Amniotic stem cell (primary cell): ENCODE results near the gene SLC9A9.

ENCODE experiments used
- DNase-seq: peaks from one replicate; lab custom pipeline; 2025; lab: John Stamatoyannopoulos, UW

Gene SLC9A9

DNA sequence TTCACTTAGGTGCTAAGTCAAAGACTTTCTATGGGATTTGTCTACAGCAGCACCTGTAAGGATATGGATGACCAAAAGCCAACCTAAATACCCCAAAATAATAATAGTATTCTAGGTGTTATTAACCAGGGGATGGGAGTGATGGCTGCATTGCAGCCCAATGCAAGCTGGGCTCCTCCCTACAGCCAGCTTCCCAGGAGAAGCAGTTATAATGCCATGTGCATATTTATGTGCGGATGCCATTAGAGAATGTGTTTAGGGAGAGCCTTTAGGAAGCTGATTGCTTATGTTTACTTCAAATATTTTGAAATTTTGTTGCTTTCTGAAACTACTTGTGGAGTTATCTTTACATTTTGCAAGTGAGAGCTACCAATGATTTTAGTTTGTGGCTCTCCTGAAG lies 491.4 kb downstream of the SLC9A9 start:
- no peak for DNase-seq

DNA sequence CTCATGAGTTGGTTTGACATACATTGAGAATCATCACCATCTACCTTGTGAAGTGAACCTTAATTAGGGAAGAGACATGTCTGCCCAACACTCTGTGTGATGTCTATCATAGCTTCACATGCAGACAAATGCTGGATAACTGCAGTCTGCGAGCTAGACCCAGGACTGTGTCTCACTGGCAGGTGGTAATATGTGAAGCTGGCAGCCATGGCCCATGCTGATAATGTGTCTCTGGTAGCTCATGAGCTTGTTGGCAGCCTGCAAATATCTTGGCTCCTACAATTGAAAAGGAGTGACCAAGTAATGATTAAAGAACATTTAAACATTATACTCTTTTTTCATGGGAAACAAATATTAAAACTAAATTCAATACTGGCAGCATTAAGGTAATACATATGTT lies 493.9 kb downstream of the SLC9A9 start:
- no peak for DNase-seq

DNA sequence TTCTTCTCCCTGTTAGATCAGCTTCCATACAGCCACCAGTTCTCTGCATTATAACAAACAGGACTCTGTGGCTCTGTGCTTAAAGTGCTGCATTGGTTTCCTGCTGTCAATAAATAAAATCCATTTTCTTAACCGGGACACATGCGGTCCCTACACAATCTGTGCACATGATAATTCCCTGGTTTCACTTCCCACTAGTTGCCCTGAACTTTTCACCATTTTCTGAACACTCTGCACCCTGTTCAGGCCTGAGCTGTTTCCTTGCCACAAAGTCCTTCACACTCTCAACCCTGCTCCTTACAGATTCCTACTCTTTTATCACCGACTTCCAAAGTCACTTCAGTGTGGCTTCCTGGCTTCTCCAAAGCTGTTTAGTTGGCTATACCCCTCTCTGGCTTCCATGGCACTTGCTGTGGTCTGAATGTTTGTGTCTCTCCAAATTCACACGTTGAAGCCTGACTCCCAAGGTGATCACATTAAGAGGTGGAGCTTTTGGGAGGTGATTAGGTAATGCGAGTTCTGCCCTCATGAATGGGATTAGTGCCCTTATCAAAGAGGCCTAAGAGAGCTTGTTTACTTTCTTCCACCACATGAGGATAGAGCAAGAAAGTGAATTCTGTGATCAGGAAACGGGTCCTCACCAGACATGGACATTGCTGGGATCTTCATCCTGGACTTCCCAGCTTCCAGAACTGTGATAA lies 495.3 kb downstream of the SLC9A9 start:
- DNase-seq, result no peak

DNA sequence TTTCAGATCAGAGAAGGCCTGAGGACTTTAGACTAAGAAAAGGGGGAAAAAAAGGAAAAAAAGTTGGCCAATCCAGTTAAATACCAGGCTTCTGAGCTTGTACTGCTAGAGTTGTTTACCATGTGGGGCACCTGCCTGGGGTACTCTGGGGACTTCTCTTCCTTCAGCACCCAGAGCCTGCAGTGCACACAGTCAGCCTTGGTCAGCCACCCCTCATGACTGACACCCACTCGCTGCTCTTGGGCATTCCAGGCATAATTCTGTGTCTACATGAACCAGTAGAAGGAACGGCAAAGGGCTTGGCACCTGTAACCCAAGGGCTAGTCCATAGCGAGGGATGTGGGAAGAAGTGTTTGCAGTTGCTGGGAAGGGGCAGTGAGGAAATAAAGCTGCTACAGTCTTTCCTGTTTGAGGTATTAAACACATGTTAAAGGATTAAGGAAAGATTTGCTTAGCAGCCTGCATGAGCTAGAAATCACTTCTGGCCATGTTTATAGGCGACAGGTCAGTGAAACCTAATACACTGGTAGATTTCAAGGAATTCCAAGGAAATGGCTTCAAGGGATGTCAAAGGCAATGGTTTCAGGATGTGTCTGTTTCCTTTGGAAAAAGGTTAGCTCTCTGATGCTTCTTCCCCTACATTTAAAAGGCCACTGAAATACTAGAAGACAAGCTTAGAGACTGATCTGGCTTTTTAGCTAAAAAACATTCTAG lies 496.2 kb downstream of the SLC9A9 start:
- no peak for DNase-seq

DNA sequence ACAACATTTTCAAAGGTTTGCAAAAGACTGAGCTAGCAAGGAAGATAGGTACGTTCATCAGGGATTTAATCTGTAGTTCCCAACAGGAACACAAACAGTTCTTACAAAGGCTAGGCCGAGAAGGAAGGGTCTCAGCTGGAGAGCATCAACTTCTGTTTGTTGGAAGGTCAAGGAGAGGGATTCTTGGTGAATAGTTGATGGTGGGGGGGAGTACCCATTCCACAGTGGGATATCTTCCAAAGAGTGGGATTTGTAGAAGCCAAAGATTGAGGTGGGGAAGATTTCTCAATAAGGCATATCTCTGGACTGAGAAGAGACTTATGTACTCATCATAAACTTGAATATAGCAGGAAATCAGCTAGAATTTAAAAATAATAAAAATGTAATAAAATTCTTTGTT lies 496.9 kb downstream of the SLC9A9 start:
- DNase-seq, result no peak

DNA sequence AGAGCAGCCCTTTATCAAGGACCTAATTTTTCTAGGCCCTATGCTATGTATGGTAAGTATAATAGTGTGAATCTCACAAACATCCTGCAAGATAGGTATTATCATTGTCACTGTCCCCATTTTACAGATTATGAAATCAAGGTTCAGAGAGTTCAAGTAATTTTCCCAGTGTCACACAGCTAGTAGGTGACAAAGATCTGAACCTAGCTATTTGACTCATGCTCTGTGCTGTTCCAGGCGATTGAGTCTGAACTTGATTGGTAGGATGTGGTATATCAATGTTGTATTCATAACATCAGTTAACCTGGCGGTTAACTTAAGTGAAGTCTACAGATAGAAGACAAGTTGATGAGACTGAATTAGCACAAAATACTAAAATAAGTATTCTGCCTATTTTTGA lies 498.8 kb downstream of the SLC9A9 start:
- DNase-seq, result no peak

DNA sequence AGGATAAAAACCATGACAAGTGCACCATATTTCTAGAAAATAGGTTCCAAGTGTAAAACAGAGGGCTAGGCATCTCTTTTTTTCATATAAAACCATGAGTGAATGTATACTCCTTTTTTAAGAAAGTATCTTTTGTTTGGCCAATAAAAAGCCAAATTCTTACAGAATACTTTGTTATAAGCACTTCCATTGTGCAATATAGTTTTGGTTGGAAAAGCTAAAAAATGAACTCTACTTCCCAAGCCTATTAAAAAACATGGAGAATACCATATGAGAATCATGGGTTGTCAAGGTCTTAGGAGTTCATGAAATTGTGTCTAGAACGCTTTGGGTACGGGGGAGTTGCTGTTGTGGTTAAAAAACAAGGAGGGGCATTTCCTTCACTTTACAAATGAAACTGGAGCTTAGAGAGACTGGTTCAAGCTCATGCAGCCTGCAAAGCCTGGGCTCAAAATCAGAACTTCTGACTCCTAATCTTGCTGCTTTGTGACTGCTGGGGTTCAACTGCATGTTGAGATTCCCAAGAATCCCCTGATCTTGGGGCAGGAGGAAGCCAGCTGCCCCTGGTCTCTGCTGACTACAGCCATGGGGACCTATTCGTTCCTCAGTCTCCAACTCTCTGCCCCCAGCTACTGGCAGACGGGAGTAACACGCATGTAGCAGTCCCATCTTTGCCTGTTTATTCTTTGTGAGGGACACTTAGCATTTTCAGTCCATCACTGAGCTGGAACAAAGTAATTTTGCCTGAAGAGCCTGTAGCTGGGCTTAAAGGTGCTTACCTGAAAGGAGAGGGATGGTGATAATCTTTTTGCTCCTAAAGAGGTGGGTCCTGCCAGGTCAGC lies 499.6 kb downstream of the SLC9A9 start:
- no peak for DNase-seq

DNA sequence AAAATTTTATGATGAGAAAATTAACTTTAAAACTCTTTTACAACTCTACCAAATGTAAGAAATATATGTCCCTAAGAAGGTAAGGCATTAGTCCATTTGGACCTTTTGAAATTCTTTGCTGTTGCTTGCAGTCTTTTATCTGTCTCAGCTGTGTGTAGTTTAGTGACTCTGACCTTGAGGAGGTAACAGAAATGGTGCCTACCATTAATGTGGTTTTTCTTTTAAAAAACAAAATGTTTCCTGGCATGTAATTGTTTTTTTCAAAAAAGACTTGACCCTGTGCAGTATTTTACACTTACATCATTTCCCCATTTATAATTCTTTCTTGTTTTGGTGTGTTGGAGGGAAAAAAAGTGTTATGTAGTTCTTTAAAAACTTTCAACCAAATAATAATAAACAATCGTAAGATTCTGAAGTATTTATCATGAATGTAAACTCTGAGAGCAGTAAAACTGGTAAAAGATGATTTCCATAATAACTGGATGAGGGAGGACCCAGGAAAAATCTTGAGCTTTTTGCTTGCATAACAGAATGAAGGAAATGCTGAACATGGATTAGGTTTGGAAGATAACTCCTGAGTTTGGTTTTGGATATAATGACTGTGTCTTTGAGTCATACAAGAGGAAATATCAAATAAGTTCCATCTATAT lies 503.6 kb downstream of the SLC9A9 start:
- no peak for DNase-seq

DNA sequence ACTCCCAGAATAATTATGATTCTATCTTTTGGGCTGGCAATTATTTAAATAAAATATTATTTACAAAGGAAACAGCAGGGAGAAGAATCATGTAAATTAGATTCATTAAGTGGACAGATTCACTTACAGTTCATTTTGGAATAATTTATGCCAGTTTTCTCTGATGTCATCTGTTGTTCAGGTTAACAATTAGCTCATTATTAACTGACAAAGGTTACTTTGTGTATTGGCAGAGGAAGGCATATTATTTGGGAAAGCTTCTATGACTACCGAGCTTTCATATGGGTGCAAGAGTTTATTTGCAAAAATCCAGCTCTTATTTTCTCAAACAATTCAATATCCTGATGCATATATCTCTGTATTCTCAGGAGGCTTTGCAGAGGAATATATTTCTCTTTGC lies 504.3 kb downstream of the SLC9A9 start:
- DNase-seq, result no peak

DNA sequence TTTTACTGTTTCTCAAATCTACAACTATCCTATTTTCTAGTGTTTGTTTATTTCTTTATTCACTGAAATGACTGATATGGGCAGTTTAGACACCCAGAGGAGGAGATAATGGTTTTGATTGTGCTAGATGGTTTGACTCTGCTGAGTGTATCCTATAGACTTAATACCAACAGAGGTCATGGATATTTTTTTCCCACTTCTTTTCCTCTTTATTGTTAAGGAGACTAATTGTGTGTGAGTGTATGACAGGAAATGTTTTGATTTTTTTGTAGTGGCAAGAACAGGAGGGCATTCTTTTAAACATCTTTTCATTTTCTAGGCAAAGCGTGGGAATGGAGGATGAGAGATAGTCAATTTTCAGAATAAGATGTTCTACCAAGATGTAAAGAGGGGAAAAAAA lies 505.2 kb downstream of the SLC9A9 start:
- no peak for DNase-seq

DNA sequence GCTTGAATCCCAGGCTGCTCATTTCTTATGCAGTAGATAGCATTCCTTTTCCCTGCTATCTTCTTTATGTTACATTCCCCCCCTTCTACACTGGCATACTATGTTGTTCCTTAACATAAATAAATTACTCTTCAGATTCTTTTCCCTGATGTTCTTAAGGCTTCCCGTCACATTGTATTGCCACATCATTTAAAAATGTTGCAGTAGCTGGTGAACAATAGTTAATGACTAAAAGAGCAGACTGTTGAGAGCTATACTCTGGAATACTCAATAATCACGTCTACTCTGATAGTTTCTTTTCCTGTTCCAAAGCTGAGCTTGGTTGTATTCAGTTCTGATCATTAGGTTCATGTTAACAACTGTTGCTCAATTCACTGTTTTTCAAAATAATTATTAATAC lies 508.8 kb downstream of the SLC9A9 start:
- DNase-seq, result no peak

DNA sequence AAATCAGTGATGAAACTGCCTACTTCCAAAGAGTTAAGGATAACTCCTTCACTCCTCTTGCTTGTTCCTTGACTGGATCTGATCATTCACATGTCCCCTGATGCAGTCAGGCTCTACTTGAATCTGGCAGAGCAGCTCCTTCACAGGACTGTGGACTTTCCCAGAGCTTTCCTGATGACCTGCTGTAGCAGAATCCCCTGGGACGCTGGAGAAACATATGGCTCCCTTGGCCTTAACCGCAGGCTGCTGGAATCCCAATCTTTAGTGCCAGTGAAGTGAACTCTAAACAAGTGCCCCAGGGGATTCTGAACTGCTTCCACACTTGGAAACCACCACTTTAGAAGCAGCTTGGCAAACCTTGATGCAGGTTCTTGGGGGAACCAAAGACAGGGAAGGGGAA lies 510.9 kb downstream of the SLC9A9 start:
- no peak for DNase-seq

DNA sequence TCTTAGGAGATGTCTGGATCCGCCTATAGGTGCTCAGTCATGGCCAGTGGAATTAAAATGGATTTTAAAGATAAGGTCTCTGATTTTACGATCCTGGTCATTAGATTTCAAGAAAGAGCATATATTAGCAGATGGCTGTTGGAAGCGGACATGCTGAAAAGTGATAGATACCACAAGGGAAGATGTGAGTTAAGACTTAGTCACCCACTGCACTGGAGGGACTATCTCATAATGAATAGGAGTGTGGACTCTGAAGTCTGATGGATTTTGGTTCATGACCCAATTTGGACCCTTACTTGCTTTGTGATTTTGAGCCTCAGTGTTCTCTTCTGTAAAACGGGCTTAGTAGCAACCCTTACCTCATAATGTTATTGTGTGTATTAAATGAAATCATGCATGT lies 514.0 kb downstream of the SLC9A9 start:
- no peak for DNase-seq

DNA sequence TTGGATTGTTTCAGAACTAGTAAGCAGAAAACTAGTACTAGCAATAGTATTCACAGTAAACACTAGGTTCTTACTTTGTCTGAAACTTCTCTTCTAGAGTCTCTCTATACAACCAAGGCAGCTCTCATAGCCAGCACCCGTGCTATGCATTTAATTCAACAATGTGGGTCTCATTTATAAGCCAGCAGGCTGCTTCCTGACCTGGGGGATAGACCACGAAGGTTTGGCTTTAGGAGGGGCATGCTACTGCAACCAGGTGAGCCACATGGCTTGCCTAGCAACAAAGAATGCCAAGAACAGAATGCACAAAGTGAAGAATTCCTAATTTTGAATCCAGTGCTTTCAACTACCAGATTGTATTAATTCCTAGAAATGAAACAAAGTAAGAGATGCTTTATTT lies 514.9 kb downstream of the SLC9A9 start:
- DNase-seq, result no peak

DNA sequence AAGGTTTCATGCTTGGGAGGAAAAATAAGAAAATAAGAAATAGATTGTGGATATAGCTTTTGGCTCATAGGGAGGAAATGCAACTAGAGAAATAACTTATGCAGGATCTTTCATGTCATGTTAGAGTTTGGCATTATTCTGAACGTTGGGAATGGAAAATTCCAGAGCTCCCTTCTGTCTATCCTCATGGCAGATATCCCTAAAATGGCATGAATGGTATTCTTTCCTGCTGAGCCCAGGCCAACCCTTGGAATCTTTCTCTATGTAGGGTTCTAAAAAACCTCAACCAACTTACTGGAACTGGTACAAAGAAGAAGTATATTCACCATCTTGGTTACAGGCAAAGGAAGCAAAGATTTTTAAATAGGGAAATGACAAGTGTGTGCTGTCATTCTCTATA lies 516.2 kb downstream of the SLC9A9 start:
- DNase-seq, result no peak

DNA sequence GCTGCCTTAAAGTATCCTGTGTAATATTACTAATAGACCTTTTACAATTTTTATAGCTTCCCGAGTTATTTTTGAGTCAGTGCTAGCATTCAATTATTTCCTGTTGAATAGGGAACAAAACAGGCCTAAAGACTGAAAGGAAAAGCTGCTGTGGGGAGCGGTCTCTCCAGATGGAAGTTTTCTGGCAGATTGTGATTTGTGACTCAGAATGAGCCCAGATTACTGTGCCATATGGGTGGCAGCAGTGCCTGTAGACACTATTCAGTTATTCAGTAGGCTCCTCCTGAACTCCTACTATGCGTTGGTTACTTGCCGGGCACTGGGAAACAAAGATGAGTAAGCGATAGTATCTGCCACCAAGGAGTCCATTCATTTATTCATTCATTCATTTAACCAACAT lies 516.9 kb downstream of the SLC9A9 start:
- DNase-seq, result no peak

DNA sequence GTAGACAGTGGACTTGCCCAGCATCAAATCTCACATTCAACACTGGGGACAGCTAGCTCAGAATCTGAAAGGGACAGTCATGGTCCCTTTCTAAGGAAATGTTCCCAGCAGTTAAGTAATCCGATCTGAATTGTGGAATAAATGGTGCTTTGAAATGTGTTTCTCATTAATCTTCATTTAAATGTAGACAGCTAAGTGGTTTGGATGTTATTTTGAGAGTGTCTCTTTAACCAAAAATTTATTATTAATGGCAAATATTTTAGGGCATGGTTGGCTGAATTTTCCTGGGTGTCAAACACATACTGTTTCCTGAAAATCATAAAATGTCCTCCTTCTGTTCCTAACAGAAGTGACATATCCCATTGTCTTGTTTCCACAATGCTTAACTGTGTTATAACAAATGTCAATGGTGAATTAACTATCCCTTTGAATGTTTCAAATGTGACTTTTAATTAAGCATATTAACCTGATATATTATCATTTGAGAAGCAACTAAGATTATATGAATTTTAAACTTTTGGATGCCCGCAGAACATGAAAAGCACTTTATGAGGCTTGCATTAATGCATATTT lies 517.9 kb downstream of the SLC9A9 start:
- DNase-seq, result no peak

DNA sequence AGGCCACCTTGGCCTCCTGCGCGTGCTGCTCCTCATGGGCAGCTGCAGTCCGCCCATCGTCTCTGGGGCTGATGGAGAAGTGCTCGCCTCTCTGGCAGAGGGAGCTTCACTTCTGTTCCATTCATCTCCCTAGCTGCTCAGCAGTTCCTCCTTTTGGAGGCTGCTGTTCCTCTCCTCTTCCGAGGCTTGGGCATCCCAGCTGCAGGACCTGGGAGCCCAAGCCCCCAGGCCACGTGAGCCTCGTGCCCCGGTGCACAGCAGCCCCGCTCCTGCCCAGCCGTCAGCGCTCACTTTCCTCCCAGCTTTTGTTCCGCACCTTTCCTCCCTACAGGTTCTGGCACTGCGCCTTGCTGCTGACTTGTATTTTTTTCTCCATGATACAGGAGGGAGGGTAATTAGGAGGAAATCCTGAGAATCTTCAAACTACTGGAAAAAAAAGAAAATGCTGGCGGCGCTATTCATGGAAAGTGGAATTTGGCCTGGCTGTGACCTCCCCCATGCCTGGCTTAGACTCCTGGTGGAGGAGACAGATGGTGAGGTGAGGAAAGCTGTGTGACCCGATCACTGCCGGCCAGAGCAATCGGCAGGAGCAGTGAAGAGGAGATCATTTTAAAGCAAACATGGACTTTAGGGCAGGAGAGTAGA lies 518.6 kb downstream of the SLC9A9 start:
- DNase-seq, result no peak

DNA sequence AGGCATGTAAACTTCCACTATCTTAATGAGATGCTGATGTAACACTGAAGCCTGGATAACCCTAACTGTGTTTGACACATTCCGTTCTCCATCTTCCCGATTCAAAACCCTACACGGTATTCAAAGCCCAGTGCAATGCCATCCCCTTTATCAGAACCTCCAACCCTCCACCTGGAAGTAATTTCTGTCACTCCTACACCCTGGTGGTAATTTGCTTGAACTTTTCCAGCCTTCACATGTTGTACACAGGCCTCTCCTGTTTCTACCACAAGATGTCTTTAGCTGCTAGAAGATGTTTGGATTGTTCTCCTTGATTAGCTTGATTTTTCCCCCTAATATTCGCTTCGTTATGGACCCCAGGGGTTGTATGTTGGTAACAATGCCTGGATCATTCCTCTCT lies 519.8 kb downstream of the SLC9A9 start:
- no peak for DNase-seq

DNA sequence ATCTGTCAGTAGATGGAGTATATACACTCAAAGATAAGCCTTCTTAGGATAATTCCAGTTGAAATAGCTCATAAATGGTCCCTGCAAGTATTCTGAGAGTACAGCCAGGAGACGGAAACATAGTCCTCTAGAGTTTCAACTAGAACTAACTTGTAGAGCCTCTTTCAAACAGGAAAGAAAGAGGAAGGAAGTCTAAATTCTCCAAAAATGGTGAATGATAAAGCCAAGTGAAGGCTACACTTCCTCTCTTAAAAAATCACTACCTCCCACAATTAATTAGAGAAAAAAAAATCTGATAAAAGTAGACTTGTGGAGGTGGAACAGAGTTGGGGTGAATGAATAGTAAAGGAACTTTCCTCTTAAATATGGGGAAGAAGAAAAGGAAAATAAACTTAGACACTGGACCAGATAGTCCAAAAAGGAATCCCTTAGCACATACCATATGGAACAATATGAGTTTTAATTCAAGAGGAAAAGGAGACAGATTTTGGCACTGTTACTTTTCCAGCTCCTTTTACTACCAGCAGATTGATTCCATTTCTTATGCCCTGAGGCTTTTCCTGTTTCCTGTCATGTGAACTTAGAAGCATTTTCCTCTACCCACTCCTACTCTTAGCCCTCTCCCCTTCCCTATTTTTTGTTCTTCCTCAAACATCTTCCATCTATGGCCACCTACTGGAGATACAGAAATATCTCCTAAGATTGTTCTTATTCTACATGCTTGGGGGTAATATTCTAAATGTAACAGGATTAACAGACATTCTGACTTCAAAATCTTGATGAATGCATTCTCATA lies 521.1 kb downstream of the SLC9A9 start:
- no peak for DNase-seq
